Measurements from ENCODE around the gene TSPAN5. TPM values are rescaled to one million over a fixed set of nuclear protein-coding genes. Genes with fewer than 3 reads are reported as not detected.
"Not testable (repeated sequence)": the region's sequence is repeated elsewhere in the genome, so short reads cannot be mapped to it uniquely, and the experiment has no call there.

The TSPAN5 gene
- total RNA-seq, 6 experiments from 2014 or later, result 59.6 to 75.4 (median 67.6) TPM

DNA sequence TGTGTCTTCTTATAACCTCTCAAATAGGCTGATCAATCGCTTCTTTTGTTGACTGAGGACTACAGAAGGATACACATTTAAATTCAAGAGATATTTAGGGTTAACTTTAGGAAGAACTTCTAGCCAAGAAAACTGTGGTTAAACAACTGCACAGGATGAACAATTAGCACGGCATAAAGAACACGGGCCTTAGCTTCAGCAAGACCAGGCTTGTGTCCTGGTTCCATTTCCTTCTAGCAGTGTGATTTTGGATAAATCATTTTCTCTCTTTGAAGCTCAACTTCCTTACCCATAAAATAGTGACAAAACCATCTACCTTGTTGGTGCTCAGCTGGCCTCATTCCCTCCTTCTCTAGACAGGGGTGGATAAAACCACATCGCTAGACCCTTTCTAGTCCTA, 117.6 kb downstream of the TSPAN5 start:
- TF ChIP-seq CTCF (IDR thresholded peaks at IDR 0.05), result no peak
- H3K27ac Mint-ChIP-seq, result peak overlapping the region; percentile 36; the same call in 1 of the 2 replicates
- H3K4me1 Mint-ChIP-seq (ENCODE audit: low read depth), result peaks cover 24% of the 10 kb centered on the region
- H3K9me3 Mint-ChIP-seq, result no peaks in the 10 kb centered on the region
- H3K36me3 Mint-ChIP-seq (ENCODE audit: low read depth), result peaks cover 17% of the 10 kb centered on the region
- no peaks in the 10 kb centered on the region for H3K27me3 Mint-ChIP-seq (ENCODE audit: insufficient read depth)
- no peak overlapping the region for H3K4me3 Mint-ChIP-seq
- no peak for DNase-seq

- Mint-ChIP-seq H3K36me3 (ENCODE audit: low read depth) (peaks cover 15% of the 10 kb centered on the region), H3K27me3 (ENCODE audit: insufficient read depth) (no peaks in the 10 kb centered on the region), H3K4me1 (ENCODE audit: low read depth) (peaks cover 18% of the 10 kb centered on the region), H3K9me3 (no peaks in the 10 kb centered on the region), H3K27ac (no peak overlapping the region), H3K4me3 (no peak overlapping the region)
- no peak for DNase-seq
- TF ChIP-seq CTCF (IDR thresholded peaks at IDR 0.05), result no peak
Observed at GRCh38 chr4:98539741-98540140, 118.7 kb downstream of the TSPAN5 start.

GRCh38 chr4:98539299-98539698, 119.1 kb downstream of the TSPAN5 start:
- peaks cover 11% of the 10 kb centered on the region for H3K36me3 Mint-ChIP-seq (ENCODE audit: low read depth)

GRCh38 chr4:98536631-98537030, 121.8 kb downstream of the TSPAN5 start:
- Mint-ChIP-seq H3K27ac (no peak overlapping the region), H3K4me3 (no peak overlapping the region), H3K9me3 (no peaks in the 10 kb centered on the region), H3K4me1 (ENCODE audit: low read depth) (peaks cover 22% of the 10 kb centered on the region), H3K36me3 (ENCODE audit: low read depth) (peaks cover 13% of the 10 kb centered on the region), H3K27me3 (ENCODE audit: insufficient read depth) (no peaks in the 10 kb centered on the region)
- DNase-seq, result no peak
- no peak for TF ChIP-seq CTCF (IDR thresholded peaks at IDR 0.05)

More at GRCh38 chr4:98539299-98539698, 119.1 kb downstream of the TSPAN5 start:
- DNase-seq, result no peak
- Mint-ChIP-seq H3K4me1 (ENCODE audit: low read depth) (peaks cover 13% of the 10 kb centered on the region), H3K4me3 (no peak overlapping the region), H3K27ac (no peak overlapping the region), H3K27me3 (ENCODE audit: insufficient read depth) (no peaks in the 10 kb centered on the region), H3K9me3 (no peaks in the 10 kb centered on the region)
- no peak for TF ChIP-seq CTCF (IDR thresholded peaks at IDR 0.05)

DNA sequence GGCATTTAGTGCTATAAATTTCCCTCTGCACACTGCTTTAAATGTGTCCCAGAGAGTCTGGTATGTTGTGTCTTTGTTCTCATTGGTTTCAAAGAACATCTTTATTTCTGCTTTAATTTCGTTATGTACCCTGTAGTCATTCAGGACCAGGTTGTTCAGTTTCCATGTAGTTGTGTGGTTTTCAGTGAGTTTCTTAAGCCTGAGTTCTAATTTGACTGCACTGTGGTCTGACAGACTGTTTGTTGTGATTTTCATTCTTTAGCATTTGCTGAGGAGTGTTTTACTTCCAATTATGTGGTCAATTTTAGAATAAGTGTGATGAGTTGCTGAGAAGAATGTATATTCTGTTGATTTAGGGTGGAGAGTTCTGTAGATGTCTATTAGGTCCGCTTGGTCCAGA, 124.3 kb downstream of the TSPAN5 start:
- peaks cover 13% of the 10 kb centered on the region for H3K36me3 Mint-ChIP-seq (ENCODE audit: low read depth)

DNA sequence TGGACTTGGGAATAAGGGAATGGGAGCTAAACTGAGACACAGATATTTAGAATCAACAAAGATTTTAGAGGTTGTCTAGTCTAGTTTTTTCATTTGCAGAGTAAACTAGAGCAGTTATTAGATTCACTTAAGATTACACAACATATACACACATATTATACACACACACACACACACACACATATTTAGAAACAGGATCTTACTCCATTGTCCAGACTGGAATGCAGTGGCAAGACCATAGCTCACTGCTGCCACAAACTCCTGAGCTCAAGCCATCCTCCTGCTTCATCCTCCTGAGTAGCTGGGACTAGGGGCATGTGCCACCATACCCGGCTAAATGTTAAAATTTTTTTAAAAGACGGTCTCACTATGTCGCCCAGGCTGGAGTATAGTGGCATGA, 127.8 kb downstream of the TSPAN5 start:
- no peak for TF ChIP-seq CTCF (IDR thresholded peaks at IDR 0.05)
- Mint-ChIP-seq H3K27ac (no peak overlapping the region), H3K9me3 (no peaks in the 10 kb centered on the region), H3K4me1 (ENCODE audit: low read depth) (peaks cover 56% of the 10 kb centered on the region), H3K4me3 (no peak overlapping the region), H3K27me3 (ENCODE audit: insufficient read depth) (no peaks in the 10 kb centered on the region), H3K36me3 (ENCODE audit: low read depth) (peaks cover 9% of the 10 kb centered on the region)
- DNase-seq, result no peak

More for the DNA sequence above, 124.3 kb downstream of the TSPAN5 start:
- DNase-seq; H3K9me3 Mint-ChIP-seq; H3K4me3 Mint-ChIP-seq; H3K27ac Mint-ChIP-seq; H3K27me3 Mint-ChIP-seq (ENCODE audit: insufficient read depth): not testable (repeated sequence)
- peaks cover 23% of the 10 kb centered on the region for H3K4me1 Mint-ChIP-seq (ENCODE audit: low read depth)

Data from HFFc6 (cell line).